ENCODE results near the gene MAP2.

The MAP2 gene

GRCh38 chr2:209423562-209424198 lies at the start of gene MAP2:
Gene MAP2 (plus strand): TSS chr2:209424047. CDS start chr2:209653171, 229,124 bp downstream.
- in situ Hi-C loops (cut with HindIII; ENCODE audit: low sequenced_read_pairs), result no loop called here

- in situ Hi-C loops (cut with HindIII; ENCODE audit: low sequenced_read_pairs), result no loop called here
Measured at GRCh38 chr2:209376686-209377085, 47.2 kb upstream of the MAP2 start.

DNA sequence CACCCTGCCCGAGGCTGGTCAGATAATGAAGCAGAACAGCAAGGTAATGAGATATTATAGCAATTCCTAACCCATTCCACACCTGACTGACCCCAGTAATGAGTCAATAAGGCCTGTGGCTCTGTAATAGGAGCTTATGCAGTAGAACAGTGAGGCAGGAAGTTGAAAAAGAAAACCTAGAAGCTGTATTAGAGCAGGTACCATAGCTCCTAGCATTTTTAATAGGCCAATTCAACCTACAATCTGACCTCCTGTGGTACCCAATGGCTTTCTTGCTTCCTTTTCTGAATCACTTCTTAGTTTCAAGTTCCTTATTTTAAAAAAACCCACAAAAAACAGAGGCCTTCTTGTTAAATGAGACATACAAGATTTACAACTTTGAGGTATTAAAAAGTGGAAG lies 43.6 kb upstream of the MAP2 start:
- in situ Hi-C loops (cut with HindIII; ENCODE audit: low sequenced_read_pairs), result no loop called here

DNA sequence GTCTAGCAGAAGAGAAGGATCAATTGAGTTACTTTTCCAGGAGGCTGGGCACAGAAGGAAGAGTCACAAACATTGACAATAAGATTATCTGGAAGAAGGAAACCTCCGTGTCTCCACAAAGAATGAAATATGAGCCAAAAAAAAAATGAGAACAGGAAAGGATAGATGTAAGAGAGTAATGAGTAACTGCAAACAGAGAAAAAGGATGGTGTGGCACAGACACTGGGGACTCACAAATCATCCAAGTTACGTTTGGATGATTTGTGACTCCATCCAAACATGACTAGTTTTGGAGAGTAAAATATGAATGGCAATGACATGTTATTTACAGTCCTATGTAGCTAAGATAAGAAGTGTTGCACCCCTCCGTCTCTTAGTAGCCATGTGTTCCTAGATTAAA lies 42.8 kb upstream of the MAP2 start:
- in situ Hi-C loops (cut with HindIII; ENCODE audit: low sequenced_read_pairs), result no loop called here

DNA sequence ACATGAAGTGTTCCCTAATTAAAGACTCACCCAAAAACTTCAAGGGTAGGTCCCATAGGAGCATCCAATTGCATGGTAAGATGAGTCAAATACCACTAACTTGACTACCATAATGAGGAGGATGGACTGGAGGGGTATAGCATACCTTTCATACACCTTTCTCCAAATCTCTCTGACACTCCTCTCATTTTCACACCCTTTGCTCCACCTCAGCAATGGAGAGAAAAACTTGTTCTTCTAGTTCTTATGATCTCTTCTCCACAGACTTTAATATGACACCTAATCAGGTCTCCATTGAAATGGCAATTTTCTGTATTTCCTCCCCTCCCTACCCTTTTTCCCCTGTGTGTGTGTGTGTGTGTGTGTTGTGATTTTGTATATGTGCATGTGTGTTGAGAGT lies 41.1 kb upstream of the MAP2 start:
- in situ Hi-C loops (cut with HindIII; ENCODE audit: low sequenced_read_pairs), result no loop called here

- in situ Hi-C loops (cut with HindIII; ENCODE audit: low sequenced_read_pairs), result no loop called here
Measured at GRCh38 chr2:209383212-209383611, 40.6 kb upstream of the MAP2 start.

GRCh38 chr2:209387389-209387788 lies 36.5 kb upstream of the MAP2 start:
- in situ Hi-C loops (cut with HindIII; ENCODE audit: low sequenced_read_pairs), result no loop called here

DNA sequence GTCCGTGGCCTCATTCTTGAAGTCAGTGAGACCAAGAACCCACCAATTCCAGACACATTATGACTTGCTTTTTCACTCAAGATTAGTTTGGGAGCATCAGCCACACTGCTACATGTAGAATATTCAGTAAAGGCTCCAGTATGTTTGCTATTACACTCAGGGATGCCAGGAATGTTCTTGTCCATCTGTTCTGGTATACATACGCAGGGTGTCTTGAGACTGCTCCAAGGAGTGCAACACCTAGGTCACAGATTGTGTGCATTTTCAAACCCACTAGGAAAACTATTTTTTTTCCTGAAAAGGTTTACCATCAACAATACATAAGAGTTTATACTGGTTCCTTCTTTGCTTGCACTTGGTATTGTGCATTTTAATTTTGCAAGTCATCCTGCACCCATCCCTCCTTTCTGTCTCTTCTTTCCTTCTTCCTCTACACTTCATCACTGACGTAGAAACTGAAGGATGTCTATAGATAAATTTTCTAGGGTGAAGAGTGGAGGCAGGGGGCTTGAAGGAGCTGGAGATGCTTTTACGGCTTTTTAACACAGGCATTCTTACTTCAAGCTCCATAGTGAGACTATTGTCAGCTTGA lies 35.3 kb upstream of the MAP2 start:
- in situ Hi-C loops (cut with HindIII; ENCODE audit: low sequenced_read_pairs), result no loop called here

GRCh38 chr2:209389171-209389618 lies 34.7 kb upstream of the MAP2 start:
- in situ Hi-C loops (cut with HindIII; ENCODE audit: low sequenced_read_pairs), result no loop called here

- in situ Hi-C loops (cut with HindIII; ENCODE audit: low sequenced_read_pairs), result no loop called here
Measured at GRCh38 chr2:209390839-209391238, 33.0 kb upstream of the MAP2 start.

GRCh38 chr2:209391776-209392401 lies 32.0 kb upstream of the MAP2 start:
- in situ Hi-C loops (cut with HindIII; ENCODE audit: low sequenced_read_pairs), result no loop called here

- in situ Hi-C loops (cut with HindIII; ENCODE audit: low sequenced_read_pairs), result no loop called here
Measured at GRCh38 chr2:209395229-209395628, 28.6 kb upstream of the MAP2 start.

GRCh38 chr2:209395652-209396051 lies 28.2 kb upstream of the MAP2 start:
- in situ Hi-C loops (cut with HindIII; ENCODE audit: low sequenced_read_pairs), result no loop called here

DNA sequence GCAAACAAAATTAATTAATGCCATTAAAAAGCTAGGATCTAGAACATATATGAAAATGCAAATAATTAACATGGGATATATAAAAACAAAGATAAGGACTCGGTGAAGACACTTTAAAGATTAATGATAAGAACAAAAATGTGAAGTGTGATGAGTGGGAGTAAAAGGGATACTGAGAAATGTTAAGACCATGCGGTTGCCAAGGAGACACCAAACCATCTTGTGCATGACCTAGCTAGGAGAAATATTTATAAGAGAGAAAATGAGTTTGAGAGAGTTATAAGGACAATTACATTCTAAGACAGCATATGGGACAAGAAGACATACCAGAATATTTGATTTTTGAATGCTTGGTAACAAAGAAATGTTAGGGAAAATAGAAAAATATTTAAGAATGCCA lies 25.4 kb upstream of the MAP2 start:
- in situ Hi-C loops (cut with HindIII; ENCODE audit: low sequenced_read_pairs), result no loop called here

DNA sequence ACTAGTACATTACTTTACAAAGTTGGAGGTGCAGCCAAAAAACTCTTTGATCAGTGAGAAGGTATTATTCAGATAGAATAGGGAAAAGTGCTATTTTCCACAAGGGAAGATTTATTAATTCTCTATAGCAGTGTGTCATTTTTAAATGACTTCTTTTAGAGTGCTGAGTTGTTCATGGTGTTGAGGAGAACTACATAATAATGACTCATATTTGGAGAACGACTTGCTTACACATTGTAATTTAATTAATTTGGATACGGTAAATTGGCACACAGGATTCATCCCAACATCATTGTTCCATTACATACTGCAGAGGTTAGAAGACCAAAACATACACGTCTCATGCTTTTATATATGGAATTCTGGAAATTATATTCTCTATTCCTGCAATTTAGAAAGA lies 22.1 kb upstream of the MAP2 start:
- in situ Hi-C loops (cut with HindIII; ENCODE audit: low sequenced_read_pairs), result no loop called here

GRCh38 chr2:209411296-209411695 lies 12.6 kb upstream of the MAP2 start:
- in situ Hi-C loops (cut with HindIII; ENCODE audit: low sequenced_read_pairs), result no loop called here

- in situ Hi-C loops (cut with HindIII; ENCODE audit: low sequenced_read_pairs), result no loop called here
Measured at GRCh38 chr2:209411718-209412117, 12.1 kb upstream of the MAP2 start.

- in situ Hi-C loops (cut with HindIII; ENCODE audit: low sequenced_read_pairs), result no loop called here
Measured at GRCh38 chr2:209413311-209414014, 10.4 kb upstream of the MAP2 start.

DNA sequence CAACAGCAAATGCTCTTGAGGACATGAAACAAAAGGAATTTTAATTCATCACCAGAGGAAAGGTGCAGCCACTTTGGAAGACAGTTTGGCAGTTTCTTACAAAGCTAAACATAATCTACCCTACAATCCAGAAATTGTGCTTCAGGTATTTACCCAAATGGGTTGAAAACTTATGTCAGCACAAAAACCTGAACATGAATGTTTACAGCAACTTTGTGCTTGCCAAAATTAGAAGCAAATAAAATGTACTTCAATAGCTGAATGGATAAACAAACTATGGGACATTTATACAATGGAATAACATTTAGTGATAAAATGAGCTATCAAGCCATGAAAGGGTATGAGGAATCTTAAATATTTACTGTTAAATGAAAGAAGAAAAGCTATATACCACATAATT lies 6.9 kb upstream of the MAP2 start:
- in situ Hi-C loops (cut with HindIII; ENCODE audit: low sequenced_read_pairs), result no loop called here

DNA sequence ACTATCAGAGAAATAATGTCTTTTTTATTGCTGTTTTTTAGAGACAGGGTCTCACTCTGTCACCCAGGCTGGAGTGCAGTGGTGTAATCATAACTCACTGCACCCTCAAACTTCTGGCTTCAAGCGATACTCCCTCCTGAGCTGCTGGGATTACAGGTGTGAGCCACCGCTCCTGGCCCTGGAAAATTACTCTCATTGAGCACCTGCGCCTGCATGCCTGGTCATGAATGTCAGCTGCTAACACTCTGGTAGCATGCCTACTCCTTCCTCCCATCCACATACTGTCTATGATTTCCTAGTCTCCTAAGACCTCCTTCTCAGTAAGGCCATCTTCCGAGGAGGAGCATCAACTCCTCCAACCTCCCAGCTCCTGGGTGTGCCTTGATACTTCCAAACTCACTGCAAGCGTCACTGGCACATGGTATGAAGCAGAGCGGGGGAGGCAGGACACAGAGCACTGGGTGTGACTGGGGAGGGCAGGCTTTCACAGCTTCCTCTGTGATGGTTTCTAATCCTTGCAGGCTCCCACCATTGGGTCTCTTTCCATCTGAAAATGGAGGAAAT lies 1.6 kb upstream of the MAP2 start:
- in situ Hi-C loops (cut with HindIII; ENCODE audit: low sequenced_read_pairs), result no loop called here

- in situ Hi-C loops (cut with HindIII; ENCODE audit: low sequenced_read_pairs), result no loop called here
Measured at GRCh38 chr2:209424199-209424701, 403 bp downstream of the MAP2 start.
